Activated gamma-delta T cell treated with anti-CD3 and anti-CD28 coated beads, Interleukin-2, amount 50 U/mL, for 16 hours (primary cell): ENCODE results near the gene BPIFB6.

Source experiments
- DNase-seq: peaks from one replicate; pipeline ENCODE4 v3.0.0-alpha.2; 2020; ENCODE audit warnings: low read depth

Gene BPIFB6

GRCh38 chr20:33016581-33017109 lies 14.8 kb upstream of the BPIFB6 start:
- no peak for DNase-seq

DNA sequence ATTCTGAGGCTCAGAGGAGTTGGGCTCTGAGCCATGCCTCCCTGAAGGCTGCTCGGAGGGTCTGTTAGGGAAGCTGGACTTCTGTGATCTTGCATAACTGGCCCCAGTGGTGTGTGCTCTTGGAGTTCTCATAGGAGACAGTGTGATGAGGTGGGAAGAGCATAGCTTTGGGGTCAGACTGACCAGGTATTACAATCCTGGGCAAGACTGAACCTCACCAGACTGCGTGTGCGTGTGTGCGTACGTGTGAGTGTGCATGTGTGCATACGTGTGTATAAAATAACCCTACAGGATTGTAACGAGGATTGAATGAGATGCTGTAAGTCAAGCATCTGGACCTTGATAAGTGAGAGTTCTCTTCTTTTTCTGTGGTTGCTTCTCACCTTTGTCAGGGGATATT lies 13.9 kb upstream of the BPIFB6 start:
- DNase-seq, result no peak

DNA sequence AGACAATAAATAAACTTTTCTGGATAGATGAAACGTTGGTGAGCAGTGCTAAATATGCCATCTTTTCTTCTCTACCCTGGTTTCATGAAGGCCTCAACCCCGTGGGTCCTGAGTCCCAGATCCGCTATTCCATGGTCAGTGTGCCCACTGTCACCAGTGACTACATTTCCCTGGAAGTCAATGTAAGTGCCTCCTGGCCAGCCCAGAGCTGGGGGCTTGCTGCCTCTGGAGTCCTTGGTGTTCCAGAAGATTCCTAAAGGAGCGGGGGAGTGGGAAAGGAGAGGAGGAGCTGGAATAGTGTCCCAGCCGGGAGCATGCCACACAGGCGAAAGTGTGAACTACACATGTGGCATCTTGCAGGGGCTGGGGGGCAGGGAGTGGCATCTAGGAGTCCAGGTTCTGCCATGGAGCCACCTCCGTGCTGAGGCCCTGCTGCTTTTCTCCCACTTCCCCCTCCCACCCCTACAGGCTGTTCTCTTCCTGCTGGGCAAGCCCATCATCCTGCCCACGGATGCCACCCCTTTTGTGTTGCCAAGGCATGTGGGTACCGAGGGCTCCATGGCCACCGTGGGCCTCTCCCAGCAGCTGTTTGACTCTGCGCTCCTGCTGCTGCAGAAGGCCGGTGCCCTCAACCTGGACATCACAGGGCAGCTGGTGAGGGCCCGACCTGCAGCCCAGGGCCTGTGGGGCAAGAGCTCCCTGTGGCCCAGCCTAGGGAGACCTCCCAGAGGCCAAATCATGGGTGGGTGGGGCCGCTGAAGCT lies 13.1 kb upstream of the BPIFB6 start:
- no peak for DNase-seq

DNA sequence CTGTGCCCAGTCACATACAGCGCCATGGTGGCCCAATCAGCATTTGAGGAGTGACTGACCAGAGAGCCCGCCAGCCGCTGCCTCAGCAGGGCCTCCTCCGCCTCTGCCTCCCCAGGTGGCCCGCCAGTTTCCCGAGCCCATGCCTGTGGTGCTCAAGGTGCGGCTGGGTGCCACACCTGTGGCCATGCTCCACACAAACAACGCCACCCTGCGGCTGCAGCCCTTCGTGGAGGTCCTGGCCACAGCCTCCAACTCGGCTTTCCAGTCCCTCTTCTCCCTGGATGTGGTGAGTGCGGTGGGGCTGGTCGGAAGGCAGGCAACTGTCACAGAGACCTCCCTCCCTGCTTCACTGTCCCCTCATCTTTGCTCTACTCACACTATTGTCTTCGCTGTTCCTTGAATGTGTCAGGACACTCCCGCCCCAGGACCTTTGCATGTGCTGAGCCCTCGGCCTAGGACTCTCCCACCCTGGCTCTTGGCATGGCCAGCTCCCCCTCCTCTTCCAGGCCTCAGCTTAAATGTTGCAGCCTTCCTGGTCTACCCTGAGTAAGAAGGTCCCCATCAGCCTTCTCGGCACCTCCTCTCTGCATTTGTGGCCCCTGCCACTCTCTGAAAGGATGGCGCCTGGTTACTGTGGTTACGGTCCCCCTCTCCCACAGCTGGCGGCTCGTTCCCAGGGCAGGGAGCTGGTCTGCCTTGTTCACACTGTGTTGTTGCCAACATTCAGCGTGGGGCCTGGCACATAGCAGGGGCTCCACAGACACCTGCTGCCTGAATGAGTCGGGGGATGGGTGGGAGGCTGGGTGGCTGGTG lies 11.8 kb upstream of the BPIFB6 start:
- no peak for DNase-seq

GRCh38 chr20:33020278-33021161 lies 10.9 kb upstream of the BPIFB6 start:
- DNase-seq, result no peak

GRCh38 chr20:33021879-33022278 lies 9.6 kb upstream of the BPIFB6 start:
- DNase-seq, result no peak

DNA sequence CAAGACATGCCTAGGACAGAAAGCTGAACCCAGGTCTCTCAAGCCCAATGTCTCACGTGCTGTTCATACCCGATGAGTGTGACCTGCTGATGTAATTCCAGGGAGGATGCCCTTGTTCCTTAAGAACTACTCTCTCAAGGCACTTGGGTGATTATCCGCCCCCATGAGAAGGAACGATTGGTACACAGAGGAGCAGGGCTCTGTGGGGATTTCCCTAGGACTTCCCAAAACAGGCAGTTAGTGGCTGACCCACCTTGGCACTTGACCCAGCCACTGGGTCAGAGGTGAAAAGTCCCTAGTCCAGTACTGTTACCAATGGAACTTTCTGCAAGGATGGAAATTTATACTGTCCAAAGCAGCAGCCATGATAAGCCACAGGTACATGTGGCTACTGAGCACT lies 9.2 kb upstream of the BPIFB6 start:
- no peak for DNase-seq

GRCh38 chr20:33022694-33023438 lies 8.6 kb upstream of the BPIFB6 start:
- DNase-seq, result no peak

GRCh38 chr20:33023439-33024242 lies 7.8 kb upstream of the BPIFB6 start:
- DNase-seq, result no peak

- no peak for DNase-seq
These were observed 7.2 kb upstream of the BPIFB6 start for GRCh38 chr20:33024243-33024560.

- DNase-seq, result no peak
These were observed 6.7 kb upstream of the BPIFB6 start for GRCh38 chr20:33024609-33025317.

- DNase-seq, result no peak
These were observed 6.1 kb upstream of the BPIFB6 start for GRCh38 chr20:33025318-33025876.

DNA sequence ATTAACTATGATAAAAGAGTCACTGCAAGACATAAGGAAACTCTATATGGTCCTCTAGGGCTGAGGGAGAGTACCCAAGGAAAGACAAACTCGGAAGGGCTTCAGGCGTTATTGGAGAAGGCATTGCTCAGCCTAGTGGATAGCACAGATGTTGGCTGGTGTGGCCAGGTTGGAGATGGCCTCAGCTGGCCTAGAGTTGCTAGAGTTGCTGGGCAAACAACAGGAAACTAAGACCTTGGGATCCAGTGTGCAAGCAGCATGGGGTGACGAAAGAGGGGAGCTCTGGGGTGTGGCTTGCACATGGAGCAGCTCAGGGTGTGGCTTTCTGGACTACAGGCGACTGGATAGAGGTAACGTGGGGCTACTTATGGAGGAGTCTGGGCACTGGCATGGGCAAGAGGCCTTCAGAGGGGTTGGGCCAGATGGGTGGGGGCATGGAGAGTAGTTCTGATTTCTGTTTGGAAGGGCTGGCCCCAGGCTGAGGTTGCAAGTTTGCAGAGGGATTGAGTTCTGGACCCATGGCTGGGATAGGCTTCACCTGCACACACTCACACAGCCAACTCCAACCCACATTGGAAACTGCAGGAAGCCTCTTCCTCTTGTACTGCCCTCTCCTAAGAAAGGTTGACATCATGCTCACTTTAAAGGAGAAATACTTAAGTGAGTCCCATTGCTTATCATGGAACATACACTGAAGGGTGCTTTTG lies 5.2 kb upstream of the BPIFB6 start:
- no peak for DNase-seq

GRCh38 chr20:33026779-33027759 lies 4.4 kb upstream of the BPIFB6 start:
- DNase-seq, result no peak

DNA sequence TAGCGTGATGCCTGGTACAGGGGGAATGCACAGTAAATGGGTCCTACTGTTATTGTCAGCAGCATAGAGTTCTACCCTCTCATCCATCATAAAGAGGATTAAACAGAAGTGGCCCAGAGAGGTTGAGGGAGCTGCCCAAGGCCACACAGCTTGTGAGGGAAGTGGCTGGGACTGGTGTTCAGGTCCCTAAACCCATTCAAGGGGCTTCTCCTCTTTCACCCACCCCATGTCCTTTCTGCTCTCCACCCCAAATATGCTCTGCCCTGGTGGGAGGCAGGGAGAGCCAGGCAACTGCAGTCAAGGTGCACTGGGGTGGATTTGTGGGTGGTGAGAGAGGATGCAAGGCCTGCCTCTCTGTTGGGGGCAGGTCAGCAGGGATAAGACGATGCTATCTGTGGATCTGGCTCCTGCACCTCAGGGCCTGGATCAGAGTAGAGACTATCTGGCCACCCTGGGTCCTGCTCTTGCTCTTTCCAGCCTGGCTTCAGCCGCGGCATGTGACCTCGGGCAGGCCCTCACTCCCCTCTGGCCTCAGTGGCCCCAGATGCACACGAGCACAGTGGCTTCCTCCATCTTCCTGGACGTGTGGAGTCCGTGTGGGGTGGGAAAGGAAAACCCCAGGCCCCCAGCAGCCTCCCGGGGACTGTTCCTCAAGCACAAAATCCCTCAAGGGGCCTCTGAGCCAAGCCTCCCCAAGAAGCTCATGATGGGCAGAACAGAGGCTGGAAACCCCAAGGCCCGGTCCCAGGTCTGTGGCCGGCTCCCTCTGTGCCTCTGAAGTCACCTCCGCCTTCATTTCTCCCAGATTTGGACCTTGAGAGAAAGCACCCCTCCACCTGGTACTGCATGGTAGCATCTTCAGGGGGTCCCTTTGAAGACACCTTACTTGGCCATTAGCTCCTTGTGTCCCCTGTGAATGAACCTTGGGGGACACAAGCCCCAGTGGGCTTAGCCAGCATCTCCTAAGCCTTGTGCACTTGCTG lies 3.4 kb upstream of the BPIFB6 start:
- DNase-seq, result no peak

DNA sequence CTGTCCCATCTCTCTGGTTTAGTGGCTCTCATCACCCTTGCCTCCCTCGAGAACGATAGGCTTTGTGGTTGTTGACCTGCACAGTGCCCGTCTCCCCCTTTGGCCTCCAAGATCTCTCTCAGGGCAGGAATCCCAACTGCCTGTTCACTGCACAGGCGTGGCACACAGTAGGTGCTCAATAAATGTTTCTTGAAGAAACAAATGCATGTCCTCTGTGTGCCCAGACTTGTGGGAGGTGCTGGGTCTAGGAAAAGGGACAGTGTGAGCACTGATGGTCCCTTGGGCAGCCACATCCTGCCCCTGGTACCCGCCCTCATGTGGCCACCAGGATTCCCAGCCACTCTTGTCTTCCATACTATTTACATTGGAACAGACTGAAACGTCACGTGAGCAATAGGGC lies 2.6 kb upstream of the BPIFB6 start:
- no peak for DNase-seq

DNA sequence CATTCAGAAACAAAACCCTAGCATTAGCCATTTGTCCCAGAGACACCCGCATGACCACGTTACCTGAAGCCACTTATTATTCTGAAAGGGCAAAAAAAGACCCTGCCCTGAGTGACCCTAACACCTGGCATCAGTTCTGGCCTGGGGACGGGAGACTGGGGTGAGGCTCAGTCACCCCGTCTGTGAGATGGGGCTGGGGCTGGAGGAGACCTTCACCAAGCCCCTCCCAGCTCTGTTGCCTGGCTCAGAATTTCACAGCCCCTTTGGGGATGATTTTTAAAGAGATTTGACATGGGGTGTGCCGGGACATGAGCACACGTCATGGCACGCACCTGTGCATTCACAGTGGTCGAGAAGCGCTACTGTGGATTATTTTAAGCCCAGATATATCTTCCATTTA lies 1.4 kb upstream of the BPIFB6 start:
- DNase-seq, result no peak
